Measurements from ENCODE around the gene FMN1.

- TF ChIP-seq POLR2A (IDR thresholded peaks at IDR 0.05; ENCODE audit: low read depth, low read length) (no peak), POLR2AphosphoS5 (IDR thresholded peaks at IDR 0.05; ENCODE audit: low read depth, low read length) (no peak)
Measured at GRCh38 chr15:33243869-33244268, 49.4 kb upstream of the FMN1 start.

All from GM12892 (cell line).